ENCODE results near the gene SLC18A3. TPM values are rescaled to one million over a fixed set of nuclear protein-coding genes. Genes with fewer than 3 reads are reported as not detected.

SLC18A3 gene
- total and polyA plus RNA-seq, 7 donors: 0.16 to 2.5 (median 0.83) TPM; not detected in 3

DNA sequence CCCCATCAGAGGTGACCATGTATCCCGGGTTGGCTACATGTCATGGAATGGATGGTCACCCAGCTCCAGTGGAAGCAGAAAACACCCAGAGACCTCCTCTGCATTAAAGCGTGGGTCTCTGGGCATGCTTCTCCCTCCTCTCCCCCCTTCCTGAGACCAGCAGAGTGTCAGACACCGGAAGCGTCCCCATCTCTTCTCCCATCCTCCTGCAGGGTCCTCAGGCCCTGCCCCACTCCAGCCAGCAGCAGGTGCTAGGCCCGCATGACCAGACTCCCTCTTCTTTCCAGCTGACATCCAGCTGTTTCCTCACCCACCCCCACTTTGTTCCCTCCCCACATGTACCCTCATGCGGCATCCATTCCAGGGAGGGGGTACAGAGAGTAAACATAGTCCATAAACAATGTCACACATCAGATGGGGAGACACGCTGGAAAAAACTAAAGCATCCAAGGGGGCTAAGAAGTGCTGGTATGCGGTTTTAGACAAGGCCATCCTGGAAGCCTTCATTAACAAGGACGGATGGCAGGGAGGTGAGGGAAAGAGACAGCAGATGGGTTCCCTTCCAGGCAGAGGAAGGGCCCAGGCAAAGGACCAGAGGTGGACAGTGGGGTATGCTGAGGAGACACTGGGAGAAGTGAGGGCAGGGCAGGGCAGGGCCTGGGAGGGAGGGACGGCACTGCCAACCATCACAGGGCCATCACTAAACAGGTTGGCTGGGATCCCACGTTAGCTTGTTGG lies 12.5 kb upstream of the SLC18A3 start:
- Histone ChIP-seq H3K4me1 (no peaks in the 10 kb centered on the region), H3K4me3 (no peak overlapping the region), H3K27me3 (peaks cover 0 to 29% (median 10%) of the 10 kb centered on the region in 3 donors), H3K36me3 (no peaks in the 10 kb centered on the region), H3K9me3 (no peaks in the 10 kb centered on the region), H3K27ac (no peak overlapping the region)
- TF ChIP-seq POLR2A (IDR thresholded peaks at IDR 0.05) (no peak), EP300 (IDR thresholded peaks at IDR 0.05) (no peak), POLR2AphosphoS5 (IDR thresholded peaks at IDR 0.05) (no peak)
- TF ChIP-seq, protein P1, sequence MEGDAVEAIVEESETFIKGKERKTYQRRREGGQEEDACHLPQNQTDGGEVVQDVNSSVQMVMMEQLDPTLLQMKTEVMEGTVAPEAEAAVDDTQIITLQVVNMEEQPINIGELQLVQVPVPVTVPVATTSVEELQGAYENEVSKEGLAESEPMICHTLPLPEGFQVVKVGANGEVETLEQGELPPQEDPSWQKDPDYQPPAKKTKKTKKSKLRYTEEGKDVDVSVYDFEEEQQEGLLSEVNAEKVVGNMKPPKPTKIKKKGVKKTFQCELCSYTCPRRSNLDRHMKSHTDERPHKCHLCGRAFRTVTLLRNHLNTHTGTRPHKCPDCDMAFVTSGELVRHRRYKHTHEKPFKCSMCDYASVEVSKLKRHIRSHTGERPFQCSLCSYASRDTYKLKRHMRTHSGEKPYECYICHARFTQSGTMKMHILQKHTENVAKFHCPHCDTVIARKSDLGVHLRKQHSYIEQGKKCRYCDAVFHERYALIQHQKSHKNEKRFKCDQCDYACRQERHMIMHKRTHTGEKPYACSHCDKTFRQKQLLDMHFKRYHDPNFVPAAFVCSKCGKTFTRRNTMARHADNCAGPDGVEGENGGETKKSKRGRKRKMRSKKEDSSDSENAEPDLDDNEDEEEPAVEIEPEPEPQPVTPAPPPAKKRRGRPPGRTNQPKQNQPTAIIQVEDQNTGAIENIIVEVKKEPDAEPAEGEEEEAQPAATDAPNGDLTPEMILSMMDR (IDR thresholded peaks at IDR 0.05): no peak
- WGBS, 2 donors: 68 to 79% methylated on average over 11 of the region's 11 CpGs
- no peak for DNase-seq
- intact Hi-C loops (cut with DNase I): no loop called here

DNA sequence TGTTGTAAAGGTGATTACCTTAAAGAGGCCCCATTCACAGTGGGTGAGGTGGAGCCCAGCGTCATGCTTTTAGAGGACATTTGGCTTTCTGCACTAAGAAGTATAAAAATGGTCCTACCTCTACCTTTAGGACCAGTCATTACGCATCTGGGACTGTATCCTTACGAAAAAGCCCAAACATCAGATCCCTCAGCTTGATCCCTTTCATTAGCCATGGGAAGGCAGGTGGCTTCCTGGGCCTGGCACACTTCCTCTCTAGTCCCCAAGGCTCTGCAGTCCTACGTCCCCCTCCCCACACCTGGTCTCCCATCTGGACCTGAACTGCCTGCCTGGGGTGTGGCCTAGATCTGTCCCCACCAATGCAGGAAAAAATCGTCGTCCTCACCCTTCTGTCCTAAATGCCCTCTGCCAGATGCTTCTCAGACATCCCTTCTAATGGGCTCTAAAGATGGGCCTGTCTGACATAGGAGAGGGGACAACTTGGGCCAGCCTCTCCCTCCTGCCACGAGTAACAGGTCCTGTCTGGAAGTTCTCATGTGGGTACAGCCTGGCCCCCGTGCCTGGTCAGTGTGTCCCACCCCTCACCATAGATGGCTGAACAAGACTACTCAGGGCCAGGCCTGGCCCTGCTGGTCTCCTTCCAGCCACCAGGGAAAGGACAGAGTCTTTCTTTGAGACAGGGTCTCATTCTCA lies 11.8 kb upstream of the SLC18A3 start:
- WGBS, 2 donors: 63 to 74% methylated on average over 8 of the region's 8 CpGs
- Histone ChIP-seq H3K27ac (no peak overlapping the region), H3K9me3 (no peaks in the 10 kb centered on the region), H3K27me3 (peaks cover 0 to 36% (median 10%) of the 10 kb centered on the region in 3 donors), H3K4me1 (no peaks in the 10 kb centered on the region), H3K36me3 (no peaks in the 10 kb centered on the region), H3K4me3 (no peak overlapping the region)
- TF ChIP-seq POLR2A (IDR thresholded peaks at IDR 0.05) (no peak), EP300 (IDR thresholded peaks at IDR 0.05) (no peak), POLR2AphosphoS5 (IDR thresholded peaks at IDR 0.05) (no peak)
- TF ChIP-seq, protein P1 (IDR thresholded peaks at IDR 0.05): no peak
- intact Hi-C loops (cut with DNase I): no loop called here
- DNase-seq: no peak

DNA sequence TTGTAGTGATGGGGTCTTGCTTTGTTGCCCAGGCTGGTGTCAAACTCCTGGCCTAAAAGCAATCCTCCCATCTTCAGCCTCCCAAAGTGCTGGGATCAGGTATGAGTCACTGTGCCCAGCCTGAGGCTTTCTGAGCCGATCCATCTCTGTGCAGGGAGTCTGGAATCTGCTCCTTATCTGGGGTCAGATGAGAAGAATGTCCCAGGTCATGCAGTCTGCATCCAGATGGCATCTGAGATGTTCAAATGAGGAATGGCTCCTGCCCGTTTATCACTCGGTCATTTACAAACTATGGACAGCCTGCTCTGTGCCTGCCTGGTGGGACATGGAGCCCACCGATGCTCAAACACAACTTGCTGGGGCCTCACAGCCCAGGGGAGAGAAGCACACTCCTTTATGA lies 11.1 kb upstream of the SLC18A3 start:
- Histone ChIP-seq H3K36me3 (no peaks in the 10 kb centered on the region), H3K27me3 (peaks cover 0 to 40% (median 10%) of the 10 kb centered on the region in 3 donors), H3K4me3 (no peak overlapping the region), H3K27ac (no peak overlapping the region), H3K4me1 (no peaks in the 10 kb centered on the region), H3K9me3 (no peaks in the 10 kb centered on the region)
- intact Hi-C loops (cut with DNase I): no loop called here
- 55 to 70% methylated on average over 4 of the region's 4 CpGs for WGBS, 2 donors
- TF ChIP-seq EP300 (IDR thresholded peaks at IDR 0.05) (no peak), POLR2A (IDR thresholded peaks at IDR 0.05) (no peak), POLR2AphosphoS5 (IDR thresholded peaks at IDR 0.05) (no peak)
- TF ChIP-seq, protein P1 (IDR thresholded peaks at IDR 0.05): no peak
- DNase-seq: no peak

DNA sequence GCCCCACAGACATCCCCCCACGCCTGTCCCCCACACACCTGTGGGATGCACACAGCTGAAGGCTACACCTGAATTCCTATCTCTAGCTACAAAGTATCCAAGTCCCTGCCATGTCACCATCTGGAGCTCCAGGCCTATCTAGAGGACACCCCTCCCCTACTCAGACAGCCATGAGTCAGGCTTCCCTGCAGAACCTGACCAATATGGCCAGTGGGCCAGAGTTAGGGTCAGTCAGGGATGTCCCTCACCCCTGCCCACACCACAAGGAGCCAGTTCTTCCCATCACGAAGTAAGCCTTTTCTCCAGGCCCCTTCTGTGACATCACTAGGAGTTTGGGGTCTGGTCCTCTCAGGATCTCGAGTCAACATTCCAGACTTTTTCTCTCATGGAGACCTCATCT lies 10.6 kb upstream of the SLC18A3 start:
- WGBS, 2 donors: 62 to 77% methylated on average over 3 of the region's 3 CpGs
- peaks cover 0 to 40% (median 10%) of the 10 kb centered on the region in 3 donors for H3K27me3 ChIP-seq
- intact Hi-C loops (cut with DNase I): no loop called here

More for the DNA sequence above, 10.6 kb upstream of the SLC18A3 start:
- TF ChIP-seq POLR2A (IDR thresholded peaks at IDR 0.05) (no peak), POLR2AphosphoS5 (IDR thresholded peaks at IDR 0.05) (no peak)
- TF ChIP-seq, protein P1 (IDR thresholded peaks at IDR 0.05): no peak
- Histone ChIP-seq H3K4me1 (no peaks in the 10 kb centered on the region), H3K27ac (no peak overlapping the region), H3K4me3 (no peak overlapping the region), H3K9me3 (no peaks in the 10 kb centered on the region), H3K36me3 (no peaks in the 10 kb centered on the region)
- no peak for DNase-seq

All from sigmoid colon (tissue), 7 donors.